GM18870 (cell line): Measurements from ENCODE around the gene FXYD5.
"Not testable (repeated sequence)": the region's sequence is repeated elsewhere in the genome, so short reads cannot be mapped to it uniquely, and the experiment has no call there.

ENCODE experiments used
- ATAC-seq: cut with Tn5 transposase; IDR thresholded peaks from one replicate; pipeline ENCODE4 v1.9.1; 2021; ENCODE audit warnings: moderate library complexity; ENCODE audit not compliant: unreplicated experiment

The FXYD5 gene

GRCh38 chr19:35177377-35178274 is 23.1 kb downstream of the FXYD5 start:
- ATAC-seq, result no peak

GRCh38 chr19:35178701-35179100 is 24.2 kb downstream of the FXYD5 start:
- ATAC-seq, result no peak

GRCh38 chr19:35179830-35180229 is 25.3 kb downstream of the FXYD5 start:
- no peak for ATAC-seq

GRCh38 chr19:35181387-35181786 is 26.9 kb downstream of the FXYD5 start:
- ATAC-seq, result no peak

- no peak for ATAC-seq
Measured at GRCh38 chr19:35184267-35184666, 29.7 kb downstream of the FXYD5 start.

- ATAC-seq, result no peak
Measured at GRCh38 chr19:35184884-35185283, 30.3 kb downstream of the FXYD5 start.

- ATAC-seq, result no peak
Measured at GRCh38 chr19:35194012-35194984, 39.8 kb downstream of the FXYD5 start.

GRCh38 chr19:35195830-35196229 is 41.3 kb downstream of the FXYD5 start:
- ATAC-seq, result no peak

- ATAC-seq, result not testable (repeated sequence)
Measured at GRCh38 chr19:35196861-35197260, 42.3 kb downstream of the FXYD5 start.

- ATAC-seq, result no peak
Measured at GRCh38 chr19:35199481-35199880, 44.9 kb downstream of the FXYD5 start.

GRCh38 chr19:35202722-35203688 is 48.5 kb downstream of the FXYD5 start:
- ATAC-seq, result no peak

GRCh38 chr19:35204799-35205732 is 50.5 kb downstream of the FXYD5 start:
- no peak for ATAC-seq

GRCh38 chr19:35205733-35206323 is 51.3 kb downstream of the FXYD5 start:
- ATAC-seq, result no peak

- ATAC-seq, result no peak
Measured at GRCh38 chr19:35206379-35206778, 51.8 kb downstream of the FXYD5 start.

GRCh38 chr19:35206855-35207254 is 52.3 kb downstream of the FXYD5 start:
- no peak for ATAC-seq

- ATAC-seq, result no peak
Measured at GRCh38 chr19:35207391-35207871, 52.9 kb downstream of the FXYD5 start.

GRCh38 chr19:35208121-35208520 is 53.6 kb downstream of the FXYD5 start:
- no peak for ATAC-seq

- no peak for ATAC-seq
Measured at GRCh38 chr19:35209646-35210045, 55.1 kb downstream of the FXYD5 start.
